K562 (cell line): ENCODE data around the gene TEX14. TPM values are rescaled to one million over a fixed set of nuclear protein-coding genes. Genes with fewer than 3 reads are reported as not detected.

Experiments used
- CBFB ChIP-seq: sonication (generic); formaldehyde crosslinking; IDR thresholded peaks from 2 replicates; pipeline ENCODE4 v1.4.0; 2020; ENCODE audit warnings: mild to moderate bottlenecking, missing genetic modification reagents
- CHD7 ChIP-seq: fragments of 200-600 bp; sonication (generic); IDR thresholded peaks from one replicate; pipeline ENCODE4 v1.6.1; 2012; ENCODE audit warnings: mild to moderate bottlenecking, low read depth, low read length, inconsistent platforms
- FOXK2 ChIP-seq, 2 experiments: fragments of 450-650 bp; IDR thresholded peaks in 1 of 2; conservative IDR thresholded peaks in 1 of 2; 2 replicates each; pipeline ENCODE4 v1.6.1; 2016; ENCODE audit warnings: low read depth in 2 of 2, mild to moderate bottlenecking in 1 of 2
- ZFP36 ChIP-seq: fragments of 150-350 bp; IDR thresholded peaks from 2 replicates; pipeline ENCODE4 v1.6.1; 2018; ENCODE audit warnings: low read length, low read depth; ENCODE audit not compliant: partially characterized antibody
- polyA plus RNA-seq, 8 experiments: library from polyadenylated mRNA; depleted of rRNA in 4 of 8; stranded (reverse) in 5 of 8; unstranded in 3 of 8; fragments of >200 nt; fragmentation: Nextera tagmentation in 2 of 8; fragmentation: Illumina TruSeq in 1 of 8; extraction: Ambion mirVana in 2 of 8; extraction: Trizol in 1 of 8; gene quantifications; 2 replicates each; pipeline versions ENCODE4 v1.2.1 to v1.2.3, GENCODE V29; 2011 to 2014; ENCODE audit warnings: inconsistent platforms in 1 of 8, missing spikeins in 1 of 8
- total RNA-seq, 7 experiments: library from RNA; depleted of rRNA in 6 of 7; stranded (reverse); fragments of >200 nt in 6 of 7; fragmentation: Illumina TruSeq in 2 of 7; extraction: Trizol in 2 of 7; gene quantifications; 2 replicates each; pipeline versions ENCODE4 v1.2.1 to v1.2.3, GENCODE V29; 2011 to 2021; ENCODE audit warnings: low replicate concordance in 1 of 7

TEX14 gene
- total and polyA plus RNA-seq, 9 of the 15 experiments (the other 6 are each of a cell fraction or from before 2014, with no cell fraction given): 0.05 to 0.12 (median 0.09) TPM; not detected in 1

DNA sequence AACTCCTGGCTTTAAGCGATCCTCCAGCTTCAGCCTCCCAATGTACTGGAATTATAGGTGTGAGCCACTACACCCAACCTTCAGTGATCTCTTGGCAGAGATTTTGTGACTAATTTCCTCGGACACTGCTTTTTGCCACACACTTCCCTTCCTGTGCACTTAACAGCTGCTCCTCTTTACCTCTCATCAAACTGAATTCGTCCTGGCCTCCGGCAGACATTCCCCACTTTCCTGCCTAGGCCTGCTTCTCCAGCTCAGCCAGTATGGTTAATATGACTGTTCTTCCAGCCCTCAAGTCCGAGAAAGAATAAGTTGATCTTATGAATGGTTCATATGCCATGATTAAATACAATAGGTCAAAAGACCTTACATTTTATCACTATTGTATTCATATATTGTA, 108.4 kb downstream of the TEX14 start (continued):
- no peak for TF ChIP-seq CHD7
- TF ChIP-seq CBFB (CRISPR knock-in tag): no peak
- TF ChIP-seq FOXK2 (conservative IDR thresholded peaks at IDR 0.05 in 1 of 2, IDR thresholded peaks at IDR 0.05 in 1 of 2; ENCODE audit: low read depth in 2 of 2): no peak
- TF ChIP-seq ZFP36: no peak
